ENCODE results near the gene AHCYL2.
"Not testable (repeated sequence)": the region's sequence is repeated elsewhere in the genome, so short reads cannot be mapped to it uniquely, and the experiment has no call there.

AHCYL2 gene

GRCh38 chr7:129298268-129298893 is 73.6 kb downstream of the AHCYL2 start:
- Histone ChIP-seq H3K4me3 (ENCODE audit: low read length) (no peak overlapping the region), H3K9me3 (ENCODE audit: low read length) (peaks cover 2% of the 10 kb centered on the region), H3K27me3 (ENCODE audit: insufficient read depth, low read length) (no peaks in the 10 kb centered on the region), H3K36me3 (ENCODE audit: insufficient read depth, low read length) (peaks cover 5% of the 10 kb centered on the region), H3K4me1 (ENCODE audit: insufficient read depth, low read length) (peaks cover 43% of the 10 kb centered on the region), H2AFZ (ENCODE audit: low read depth, low read length) (no peak overlapping the region)

- peaks cover 5% of the 10 kb centered on the region for H3K36me3 ChIP-seq (ENCODE audit: insufficient read depth, low read length)
- H2AFZ ChIP-seq (ENCODE audit: low read depth, low read length): no peak overlapping the region
- peaks cover 27% of the 10 kb centered on the region for H3K4me1 ChIP-seq (ENCODE audit: insufficient read depth, low read length)
- no peak overlapping the region for H3K4me3 ChIP-seq (ENCODE audit: low read length)
- no peaks in the 10 kb centered on the region for H3K27me3 ChIP-seq (ENCODE audit: insufficient read depth, low read length)
- peaks cover 2% of the 10 kb centered on the region for H3K9me3 ChIP-seq (ENCODE audit: low read length)
Observed at GRCh38 chr7:129299889-129300288, 75.1 kb downstream of the AHCYL2 start.

- not testable (repeated sequence) for H3K36me3 ChIP-seq (ENCODE audit: insufficient read depth, low read length); H3K27me3 ChIP-seq (ENCODE audit: insufficient read depth, low read length); H3K9me3 ChIP-seq (ENCODE audit: low read length); H3K4me3 ChIP-seq (ENCODE audit: low read length); H2AFZ ChIP-seq (ENCODE audit: low read depth, low read length)
- peaks cover 25% of the 10 kb centered on the region for H3K4me1 ChIP-seq (ENCODE audit: insufficient read depth, low read length)
Observed at GRCh38 chr7:129300299-129300698, 75.5 kb downstream of the AHCYL2 start.

GRCh38 chr7:129307592-129307991 is 82.8 kb downstream of the AHCYL2 start:
- no peak overlapping the region for H3K4me3 ChIP-seq (ENCODE audit: low read length)
- H2AFZ ChIP-seq (ENCODE audit: low read depth, low read length): no peak overlapping the region
- H3K36me3 ChIP-seq (ENCODE audit: insufficient read depth, low read length): peaks cover 7% of the 10 kb centered on the region
- H3K4me1 ChIP-seq (ENCODE audit: insufficient read depth, low read length): no peaks in the 10 kb centered on the region
- no peaks in the 10 kb centered on the region for H3K9me3 ChIP-seq (ENCODE audit: low read length)
- no peaks in the 10 kb centered on the region for H3K27me3 ChIP-seq (ENCODE audit: insufficient read depth, low read length)

GRCh38 chr7:129308047-129308446 is 83.2 kb downstream of the AHCYL2 start:
- Histone ChIP-seq H3K4me1 (ENCODE audit: insufficient read depth, low read length) (no peaks in the 10 kb centered on the region), H2AFZ (ENCODE audit: low read depth, low read length) (no peak overlapping the region), H3K4me3 (ENCODE audit: low read length) (no peak overlapping the region), H3K36me3 (ENCODE audit: insufficient read depth, low read length) (peaks cover 6% of the 10 kb centered on the region), H3K9me3 (ENCODE audit: low read length) (no peaks in the 10 kb centered on the region), H3K27me3 (ENCODE audit: insufficient read depth, low read length) (no peaks in the 10 kb centered on the region)

GRCh38 chr7:129311429-129311828 is 86.6 kb downstream of the AHCYL2 start:
- Histone ChIP-seq H2AFZ (ENCODE audit: low read depth, low read length) (no peak overlapping the region), H3K36me3 (ENCODE audit: insufficient read depth, low read length) (peaks cover 16% of the 10 kb centered on the region), H3K4me1 (ENCODE audit: insufficient read depth, low read length) (no peaks in the 10 kb centered on the region), H3K4me3 (ENCODE audit: low read length) (no peak overlapping the region), H3K27me3 (ENCODE audit: insufficient read depth, low read length) (no peaks in the 10 kb centered on the region), H3K9me3 (ENCODE audit: low read length) (no peaks in the 10 kb centered on the region)

- Histone ChIP-seq H2AFZ (ENCODE audit: low read depth, low read length) (no peak overlapping the region), H3K4me3 (ENCODE audit: low read length) (no peak overlapping the region), H3K36me3 (ENCODE audit: insufficient read depth, low read length) (peaks cover 17% of the 10 kb centered on the region), H3K4me1 (ENCODE audit: insufficient read depth, low read length) (no peaks in the 10 kb centered on the region), H3K27me3 (ENCODE audit: insufficient read depth, low read length) (no peaks in the 10 kb centered on the region), H3K9me3 (ENCODE audit: low read length) (no peaks in the 10 kb centered on the region)
Observed at GRCh38 chr7:129313282-129313681, 88.5 kb downstream of the AHCYL2 start.

- no peaks in the 10 kb centered on the region for H3K4me1 ChIP-seq (ENCODE audit: insufficient read depth, low read length)
- H2AFZ ChIP-seq (ENCODE audit: low read depth, low read length): no peak overlapping the region
- H3K9me3 ChIP-seq (ENCODE audit: low read length): no peaks in the 10 kb centered on the region
- H3K36me3 ChIP-seq (ENCODE audit: insufficient read depth, low read length): peaks cover 24% of the 10 kb centered on the region
- H3K4me3 ChIP-seq (ENCODE audit: low read length): no peak overlapping the region
- no peaks in the 10 kb centered on the region for H3K27me3 ChIP-seq (ENCODE audit: insufficient read depth, low read length)
Observed at GRCh38 chr7:129315960-129316359, 91.1 kb downstream of the AHCYL2 start.

GRCh38 chr7:129317450-129317849 is 92.6 kb downstream of the AHCYL2 start:
- no peaks in the 10 kb centered on the region for H3K4me1 ChIP-seq (ENCODE audit: insufficient read depth, low read length)
- no peaks in the 10 kb centered on the region for H3K27me3 ChIP-seq (ENCODE audit: insufficient read depth, low read length)
- H3K9me3 ChIP-seq (ENCODE audit: low read length): peaks cover under 1% of the 10 kb centered on the region
- no peak overlapping the region for H2AFZ ChIP-seq (ENCODE audit: low read depth, low read length)
- H3K36me3 ChIP-seq (ENCODE audit: insufficient read depth, low read length): peaks cover 27% of the 10 kb centered on the region
- no peak overlapping the region for H3K4me3 ChIP-seq (ENCODE audit: low read length)

GRCh38 chr7:129327076-129327475 is 102.2 kb downstream of the AHCYL2 start:
- peaks cover 12% of the 10 kb centered on the region for H3K9me3 ChIP-seq (ENCODE audit: low read length)
- H3K4me1 ChIP-seq (ENCODE audit: insufficient read depth, low read length): no peaks in the 10 kb centered on the region
- H3K27me3 ChIP-seq (ENCODE audit: insufficient read depth, low read length): no peaks in the 10 kb centered on the region
- no peak overlapping the region for H3K4me3 ChIP-seq (ENCODE audit: low read length)
- H3K36me3 ChIP-seq (ENCODE audit: insufficient read depth, low read length): peaks cover 13% of the 10 kb centered on the region
- H2AFZ ChIP-seq (ENCODE audit: low read depth, low read length): no peak overlapping the region

- H3K4me1 ChIP-seq (ENCODE audit: insufficient read depth, low read length): no peaks in the 10 kb centered on the region
- H2AFZ ChIP-seq (ENCODE audit: low read depth, low read length): no peak overlapping the region
- no peaks in the 10 kb centered on the region for H3K27me3 ChIP-seq (ENCODE audit: insufficient read depth, low read length)
- H3K36me3 ChIP-seq (ENCODE audit: insufficient read depth, low read length): peaks cover 21% of the 10 kb centered on the region
- H3K4me3 ChIP-seq (ENCODE audit: low read length): no peak overlapping the region
- H3K9me3 ChIP-seq (ENCODE audit: low read length): peaks cover 3% of the 10 kb centered on the region
Observed at GRCh38 chr7:129332254-129333035, 107.6 kb downstream of the AHCYL2 start.

GRCh38 chr7:129334473-129334872 is 109.6 kb downstream of the AHCYL2 start:
- H3K4me3 ChIP-seq (ENCODE audit: low read length): no peak overlapping the region
- no peak overlapping the region for H2AFZ ChIP-seq (ENCODE audit: low read depth, low read length)
- no peaks in the 10 kb centered on the region for H3K27me3 ChIP-seq (ENCODE audit: insufficient read depth, low read length)
- peaks cover 3% of the 10 kb centered on the region for H3K9me3 ChIP-seq (ENCODE audit: low read length)
- peaks cover 23% of the 10 kb centered on the region for H3K36me3 ChIP-seq (ENCODE audit: insufficient read depth, low read length)
- H3K4me1 ChIP-seq (ENCODE audit: insufficient read depth, low read length): no peaks in the 10 kb centered on the region

- Histone ChIP-seq H3K9me3 (ENCODE audit: low read length) (no peaks in the 10 kb centered on the region), H2AFZ (ENCODE audit: low read depth, low read length) (no peak overlapping the region), H3K4me3 (ENCODE audit: low read length) (no peak overlapping the region), H3K36me3 (ENCODE audit: insufficient read depth, low read length) (peaks cover 18% of the 10 kb centered on the region), H3K4me1 (ENCODE audit: insufficient read depth, low read length) (no peaks in the 10 kb centered on the region), H3K27me3 (ENCODE audit: insufficient read depth, low read length) (no peaks in the 10 kb centered on the region)
Observed at GRCh38 chr7:129338450-129338849, 113.6 kb downstream of the AHCYL2 start.

All from neuron (in vitro differentiated cells).